Trophoblast cell (in vitro differentiated cells and primary cell): ENCODE measurements around the gene XYLT1.
A peak's percentile ranks its signal among the peaks of the same experiment; 100 is the strongest.

Source experiments
- DNase-seq, 2 donors: peaks; one replicate each; pipeline ENCODE4 v3.0.0-alpha.2; 2016
- H2AFZ ChIP-seq: 2 replicates; pipeline ENCODE4 v1.6.1; 2013; ENCODE audit warnings: low read length, moderate library complexity, mild to moderate bottlenecking; ENCODE audit not compliant: insufficient read depth, poor library complexity
- H2AK5ac ChIP-seq: 2 replicates; pipeline ENCODE4 v1.6.1; 2013; ENCODE audit warnings: mild to moderate bottlenecking, low read length
- H2BK120ac ChIP-seq: 2 replicates; pipeline ENCODE4 v1.6.1; 2013; ENCODE audit warnings: low read length, mild to moderate bottlenecking, moderate library complexity; ENCODE audit not compliant: insufficient read depth, poor library complexity
- H2BK12ac ChIP-seq: 2 replicates; pipeline ENCODE4 v1.6.1; 2013; ENCODE audit warnings: mild to moderate bottlenecking, low read length, moderate library complexity
- H2BK5ac ChIP-seq: 2 replicates; pipeline ENCODE4 v1.6.1; 2013; ENCODE audit warnings: low read length, low read depth, moderate library complexity, mild to moderate bottlenecking; ENCODE audit not compliant: poor library complexity
- H3K14ac ChIP-seq: 2 replicates; pipeline ENCODE4 v1.6.1; 2013; ENCODE audit warnings: mild to moderate bottlenecking, low read length
- H3K18ac ChIP-seq: 2 replicates; pipeline ENCODE4 v1.6.1; 2013; ENCODE audit warnings: mild to moderate bottlenecking, low read length
- H3K23ac ChIP-seq: 2 replicates; pipeline ENCODE4 v1.6.1; 2013; ENCODE audit warnings: low read length
- H3K27ac ChIP-seq: 2 replicates; pipeline ENCODE4 v1.5.1; 2013; ENCODE audit warnings: low read depth, mild to moderate bottlenecking, inconsistent platforms, low read length, moderate library complexity
- H3K27me3 ChIP-seq: 2 replicates; pipeline ENCODE4 v1.6.1; 2013; ENCODE audit warnings: inconsistent platforms, mild to moderate bottlenecking, low read length, moderate library complexity; ENCODE audit not compliant: insufficient read depth
- H3K36me3 ChIP-seq, 2 experiments: 1 replicate in 1 of 2; 2 replicates in 1 of 2; pipeline ENCODE4 v1.6.1; 2013; ENCODE audit warnings: low read length in 2 of 2, mild to moderate bottlenecking in 2 of 2, moderate library complexity in 1 of 2; ENCODE audit not compliant: insufficient read depth in 2 of 2, control insufficient read depth in 1 of 2
- H3K4ac ChIP-seq: 2 replicates; pipeline ENCODE4 v1.6.1; 2013; ENCODE audit warnings: low read depth, mild to moderate bottlenecking, low read length, moderate library complexity
- H3K4me1 ChIP-seq, 2 experiments: 1 replicate in 1 of 2; 2 replicates in 1 of 2; pipeline ENCODE4 v1.6.1; 2013; ENCODE audit warnings: low read length in 2 of 2, mild to moderate bottlenecking in 2 of 2, moderate library complexity in 1 of 2; ENCODE audit not compliant: insufficient read depth in 2 of 2, control insufficient read depth in 1 of 2
- H3K4me2 ChIP-seq: 2 replicates; pipeline ENCODE4 v1.6.1; 2013; ENCODE audit warnings: inconsistent platforms, mild to moderate bottlenecking, low read length, moderate library complexity
- H3K4me3 ChIP-seq: 2 replicates; pipeline ENCODE4 v1.5.1; 2013; ENCODE audit warnings: mild to moderate bottlenecking, low read depth, low read length, inconsistent platforms
- H3K79me1 ChIP-seq: one replicate; pipeline ENCODE4 v1.6.1; 2013; ENCODE audit warnings: low read length
- H3K79me2 ChIP-seq: 2 replicates; pipeline ENCODE4 v1.6.1; 2013; ENCODE audit warnings: low read length, mild to moderate bottlenecking; ENCODE audit not compliant: control insufficient read depth, insufficient read depth, poor library complexity
- H3K9ac ChIP-seq: 2 replicates; pipeline ENCODE4 v1.6.1; 2013; ENCODE audit warnings: mild to moderate bottlenecking, low read length
- H3K9me3 ChIP-seq: 2 replicates; pipeline ENCODE4 v1.6.1; 2013; ENCODE audit warnings: low read depth, mild to moderate bottlenecking, control low read depth, inconsistent platforms, low read length; ENCODE audit not compliant: insufficient read depth
- H4K12ac ChIP-seq: 2 replicates; pipeline ENCODE4 v1.6.1; 2013; ENCODE audit warnings: low read depth, mild to moderate bottlenecking, low read length, moderate library complexity
- H4K8ac ChIP-seq: 2 replicates; pipeline ENCODE4 v1.6.1; 2013; ENCODE audit warnings: low read depth, mild to moderate bottlenecking, low read length, moderate library complexity
- H4K91ac ChIP-seq: one replicate; pipeline ENCODE4 v1.6.1; 2013; ENCODE audit warnings: low read depth, mild to moderate bottlenecking, low read length, moderate library complexity
- WGBS: extraction: QIAGEN DNeasy Blood & Tissue Kit; methylation state at CpG from one replicate; pipeline ENCODE4 v1.1.7; 2013; ENCODE audit warnings: missing lambda C conversion rate; ENCODE audit not compliant: insufficient read length, insufficient coverage; ENCODE audit errors: extremely low coverage; 5-methylcytosine and 5-hydroxymethylcytosine counted together

Gene XYLT1

GRCh38 chr16:17203424-17203823 lies 267.3 kb downstream of the XYLT1 start:
- Histone ChIP-seq H3K36me3 (peaks cover 3% of the 10 kb centered on the region in 2 experiments), H3K27ac (no peak overlapping the region), H3K79me1 (no peaks in the 10 kb centered on the region), H2AK5ac (no peak overlapping the region), H3K4me2 (no peak overlapping the region), H4K12ac (no peak overlapping the region), H2BK5ac (no peak overlapping the region), H3K4me3 (no peak overlapping the region), H2BK120ac (no peak overlapping the region), H4K8ac (no peak overlapping the region), H3K4ac (no peak overlapping the region), H3K4me1 (no peaks in the 10 kb centered on the region), H3K9ac (no peak overlapping the region), H2BK12ac (no peak overlapping the region), H3K27me3 (no peaks in the 10 kb centered on the region), H4K91ac (no peak overlapping the region), H3K14ac (no peak overlapping the region), H2AFZ (no peak overlapping the region), H3K23ac (no peak overlapping the region), H3K79me2 (no peaks in the 10 kb centered on the region), H3K9me3 (no peaks in the 10 kb centered on the region), H3K18ac (no peak overlapping the region)
- 100% methylated on average over 1 of the region's 1 CpG for WGBS
- DNase-seq: no peak

- Histone ChIP-seq H3K14ac (no peak overlapping the region), H3K23ac (no peak overlapping the region), H4K91ac (no peak overlapping the region), H4K8ac (no peak overlapping the region), H3K9me3 (no peaks in the 10 kb centered on the region), H3K4ac (no peak overlapping the region), H3K9ac (no peak overlapping the region), H3K79me2 (no peaks in the 10 kb centered on the region), H2AK5ac (no peak overlapping the region), H3K79me1 (no peaks in the 10 kb centered on the region), H3K4me2 (no peak overlapping the region), H2BK120ac (no peak overlapping the region), H3K4me3 (no peak overlapping the region), H2AFZ (no peak overlapping the region), H3K4me1 (no peaks in the 10 kb centered on the region), H2BK12ac (no peak overlapping the region), H3K18ac (no peak overlapping the region), H3K27me3 (no peaks in the 10 kb centered on the region), H3K27ac (no peak overlapping the region), H2BK5ac (no peak overlapping the region), H4K12ac (no peak overlapping the region), H3K36me3 (peaks cover 9 to 11% of the 10 kb centered on the region in 2 experiments)
- no peak for DNase-seq
- no CpG with 5 or more reads among the region's 3 CpGs for WGBS
Observed at GRCh38 chr16:17199135-17199534, 271.6 kb downstream of the XYLT1 start.

DNA sequence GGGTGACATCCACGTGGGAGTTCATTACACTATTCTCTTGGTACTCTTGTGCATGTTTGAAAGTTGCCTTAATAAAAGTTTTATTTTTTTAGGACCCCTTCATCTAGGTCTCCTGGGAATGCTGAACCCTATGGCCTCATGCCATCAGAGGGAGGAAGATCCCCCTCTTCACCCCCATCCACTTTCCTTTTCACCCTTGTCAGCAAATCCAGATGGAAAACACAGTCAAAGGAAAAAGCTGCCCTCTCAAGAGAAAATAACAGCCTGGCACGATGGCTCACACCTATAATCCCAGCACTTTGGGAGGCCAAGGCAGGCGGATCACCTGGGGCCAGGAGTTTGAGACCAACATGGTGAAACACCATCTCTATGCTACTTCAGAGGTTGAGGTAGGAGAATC lies 274.2 kb downstream of the XYLT1 start:
- no peak overlapping the region for H2AFZ ChIP-seq
- H3K4me3 ChIP-seq: no peak overlapping the region
- H3K14ac ChIP-seq: no peak overlapping the region
- no peak overlapping the region for H3K18ac ChIP-seq
- no peak overlapping the region for H3K4ac ChIP-seq
- H3K79me2 ChIP-seq: no peaks in the 10 kb centered on the region
- no CpG with 5 or more reads among the region's 3 CpGs for whole genome bisulfite sequencing
- no peak overlapping the region for H2AK5ac ChIP-seq
- H3K9me3 ChIP-seq: no peaks in the 10 kb centered on the region
- H3K4me2 ChIP-seq: no peak overlapping the region
- H3K23ac ChIP-seq: no peak overlapping the region
- no peak overlapping the region for H4K91ac ChIP-seq
- H2BK12ac ChIP-seq: no peak overlapping the region
- no peak overlapping the region for H3K9ac ChIP-seq
- H3K4me1 ChIP-seq: no peaks in the 10 kb centered on the region
- no peak overlapping the region for H3K27ac ChIP-seq
- no peak overlapping the region for H2BK120ac ChIP-seq
- no peak overlapping the region for H4K12ac ChIP-seq
- no peak overlapping the region for H2BK5ac ChIP-seq
- H4K8ac ChIP-seq: no peak overlapping the region
- DNase-seq: no peak
- no peaks in the 10 kb centered on the region for H3K27me3 ChIP-seq
- H3K36me3 ChIP-seq: peaks cover 9 to 11% of the 10 kb centered on the region in 2 experiments
- H3K79me1 ChIP-seq: no peaks in the 10 kb centered on the region

GRCh38 chr16:17194190-17194780 lies 276.5 kb downstream of the XYLT1 start:
- Histone ChIP-seq H3K23ac (no peak overlapping the region), H3K4me3 (no peak overlapping the region), H4K91ac (no peak overlapping the region), H4K8ac (no peak overlapping the region), H3K27me3 (no peaks in the 10 kb centered on the region), H3K4ac (no peak overlapping the region), H2BK120ac (no peak overlapping the region), H2BK12ac (no peak overlapping the region), H4K12ac (no peak overlapping the region), H3K79me1 (no peaks in the 10 kb centered on the region), H2AFZ (no peak overlapping the region), H3K4me1 (no peaks in the 10 kb centered on the region), H3K9ac (no peak overlapping the region), H3K27ac (no peak overlapping the region), H3K9me3 (no peaks in the 10 kb centered on the region), H3K36me3 (peaks cover 6 to 8% of the 10 kb centered on the region in 2 experiments), H3K18ac (no peak overlapping the region), H3K4me2 (no peak overlapping the region), H3K14ac (no peak overlapping the region), H2BK5ac (no peak overlapping the region), H2AK5ac (no peak overlapping the region), H3K79me2 (no peaks in the 10 kb centered on the region)
- WGBS: no CpG with 5 or more reads among the region's 14 CpGs
- peak; percentile 25 to 67 for DNase-seq
